Measurements from ENCODE around the gene AFF1. TPM values are rescaled to one million over a fixed set of nuclear protein-coding genes. Genes with fewer than 3 reads are reported as not detected.

The AFF1 gene
- total RNA-seq, 1 donor from 2014 or later: 112 TPM

DNA sequence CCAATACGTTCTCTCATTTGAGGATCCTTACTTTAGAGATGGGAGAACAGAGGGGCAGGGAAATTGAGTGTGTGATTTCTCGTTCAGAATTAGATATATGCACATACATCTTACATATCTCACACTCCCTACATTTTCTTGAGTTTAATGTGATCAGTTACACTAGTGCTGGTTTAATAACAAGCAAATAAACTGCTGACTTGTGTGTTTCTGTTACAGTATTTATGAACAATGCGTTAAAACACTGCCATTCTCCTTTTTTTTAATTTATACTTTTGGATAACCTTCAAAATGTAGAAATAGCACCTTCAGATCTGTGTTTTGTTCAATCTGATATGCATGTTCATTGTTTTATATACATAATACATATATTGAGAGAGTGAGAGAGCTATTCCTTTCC, 155.5 kb downstream of the AFF1 start:
- peaks cover 0 to 11% of the 10 kb centered on the region in 2 donors for H3K4me1 ChIP-seq
- no peak overlapping the region for H3K27ac ChIP-seq
- H3K36me3 ChIP-seq: peaks cover 9 to 29% of the 10 kb centered on the region in 2 donors
- no peaks in the 10 kb centered on the region for H3K9me3 ChIP-seq
- H3K27me3 ChIP-seq: no peaks in the 10 kb centered on the region
- intact Hi-C loops (cut with DNase I): loop anchor here (5.0 kb wide), 1 partner anchor 83 kb away; no protein-coding TSS in a partner anchor
- DNase-seq (ENCODE audit: low spot score in 2 of 2): no peak
- no peak for TF ChIP-seq CTCF (IDR thresholded peaks at IDR 0.05)
- H3K4me3 ChIP-seq: no peak overlapping the region

- intact Hi-C loops (cut with DNase I): loop anchor here (1.0 to 5.0 kb wide), 3 partner anchors 85 to 170 kb away; no protein-coding TSS in a partner anchor
- peak in 1 of 2 donors; percentile 80 for DNase-seq (ENCODE audit: low spot score in 2 of 2)
Observed at GRCh38 chr4:87092389-87093141, 157.8 kb downstream of the AFF1 start.

GRCh38 chr4:87093443-87094123, 158.8 kb downstream of the AFF1 start:
- peaks cover 9 to 26% of the 10 kb centered on the region in 2 donors for H3K36me3 ChIP-seq
- H3K9me3 ChIP-seq: no peaks in the 10 kb centered on the region
- no peak for DNase-seq (ENCODE audit: low spot score in 2 of 2)
- intact Hi-C loops (cut with DNase I): loop anchor here (1.0 to 5.0 kb wide), 3 partner anchors 86 to 171 kb away; no protein-coding TSS in a partner anchor
- peaks cover 0 to 11% of the 10 kb centered on the region in 2 donors for H3K4me1 ChIP-seq
- H3K4me3 ChIP-seq: no peak overlapping the region
- H3K27me3 ChIP-seq: no peaks in the 10 kb centered on the region
- TF ChIP-seq CTCF (IDR thresholded peaks at IDR 0.05): peak; percentile 30 to 71 (median 57)
- H3K27ac ChIP-seq: peak overlapping the region in 1 of 2 donors; percentile 28

More at GRCh38 chr4:87092389-87093141, 157.8 kb downstream of the AFF1 start:
- Histone ChIP-seq H3K36me3 (peaks cover 9 to 25% of the 10 kb centered on the region in 2 donors), H3K27me3 (no peaks in the 10 kb centered on the region), H3K4me1 (peaks cover 0 to 11% of the 10 kb centered on the region in 2 donors), H3K27ac (peak overlapping the region in 1 of 2 donors; percentile 28), H3K4me3 (no peak overlapping the region), H3K9me3 (no peaks in the 10 kb centered on the region)
- TF ChIP-seq CTCF (IDR thresholded peaks at IDR 0.05): no peak

- intact Hi-C loops (cut with DNase I): no loop called here
- Histone ChIP-seq H3K27me3 (no peaks in the 10 kb centered on the region), H3K27ac (no peak overlapping the region)
Observed at GRCh38 chr4:87097075-87097474, 162.3 kb downstream of the AFF1 start.

DNA sequence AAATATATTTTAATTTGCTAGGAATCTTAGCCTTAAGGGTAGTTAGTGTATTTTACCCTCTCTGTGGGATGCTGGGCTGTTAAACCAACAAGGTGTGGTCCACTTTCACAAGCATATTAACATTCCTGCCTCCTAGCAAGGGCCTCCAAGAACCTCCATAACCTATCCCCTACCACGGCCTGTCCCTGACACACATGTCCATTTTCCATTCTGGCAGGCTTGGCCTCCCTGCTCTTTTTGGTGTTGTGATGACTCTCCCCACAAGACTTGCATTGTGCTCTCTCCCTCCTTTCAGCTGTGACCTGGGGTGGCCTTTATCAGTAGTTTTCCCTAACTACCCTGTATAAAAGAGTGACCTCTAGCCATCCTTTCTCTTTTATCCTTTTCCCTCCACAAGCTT, 165.4 kb downstream of the AFF1 start:
- no peak for DNase-seq (ENCODE audit: low spot score in 2 of 2)
- intact Hi-C loops (cut with DNase I): no loop called here
- Histone ChIP-seq H3K36me3 (peaks cover 4 to 11% of the 10 kb centered on the region in 2 donors), H3K4me1 (peaks cover 0 to 15% of the 10 kb centered on the region in 2 donors), H3K9me3 (no peaks in the 10 kb centered on the region), H3K27me3 (no peaks in the 10 kb centered on the region), H3K27ac (no peak overlapping the region), H3K4me3 (no peak overlapping the region)
- TF ChIP-seq CTCF (IDR thresholded peaks at IDR 0.05): no peak

More at GRCh38 chr4:87097075-87097474, 162.3 kb downstream of the AFF1 start:
- TF ChIP-seq CTCF (IDR thresholded peaks at IDR 0.05): no peak
- Histone ChIP-seq H3K4me3 (no peak overlapping the region), H3K4me1 (peaks cover 0 to 11% of the 10 kb centered on the region in 2 donors), H3K36me3 (peaks cover 13 to 14% of the 10 kb centered on the region in 2 donors), H3K9me3 (no peaks in the 10 kb centered on the region)
- DNase-seq (ENCODE audit: low spot score in 2 of 2): no peak

Measured in ascending aorta (tissue), 2 donors.